ACHN (cell line): Measurements from ENCODE around the gene NUDT6.

ENCODE experiments used
- DNase-seq: peaks from one replicate; pipeline ENCODE4 v3.0.0-alpha.2; 2015
- in situ Hi-C: cut with HindIII; loops from 2 replicates; pipeline ENCODE4 v1.10.0; 2017; ENCODE audit warnings: low sequenced_read_pairs, low pct_ligation_motif_present, low pct_unique_long_range_greater_than_20kb

The NUDT6 gene

DNA sequence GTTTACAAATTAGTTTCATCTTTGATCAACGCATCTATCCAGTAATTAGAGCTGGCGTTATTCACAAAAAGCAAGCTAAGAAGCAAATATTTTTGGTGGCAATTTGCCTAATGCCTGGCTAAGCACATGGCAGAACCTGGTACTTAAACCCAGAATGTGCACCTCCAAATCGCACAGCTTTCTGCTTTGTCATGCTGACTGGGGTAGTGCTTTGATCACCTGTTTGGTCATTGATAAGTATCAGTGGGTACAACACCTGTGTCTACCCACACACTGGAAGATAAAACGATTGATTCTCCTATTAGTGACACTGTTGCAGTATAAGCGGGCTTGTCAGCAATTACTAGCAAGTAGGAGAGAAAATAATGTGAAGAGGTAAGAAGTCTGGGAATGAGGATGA is 1.9 kb downstream of the NUDT6 start:
- DNase-seq = no peak
- in situ Hi-C loops = loop anchor here (25.0 kb wide), 2 partner anchors 183 to 308 kb away; partner anchors contain the start of genes BBS12 and IL21

DNA sequence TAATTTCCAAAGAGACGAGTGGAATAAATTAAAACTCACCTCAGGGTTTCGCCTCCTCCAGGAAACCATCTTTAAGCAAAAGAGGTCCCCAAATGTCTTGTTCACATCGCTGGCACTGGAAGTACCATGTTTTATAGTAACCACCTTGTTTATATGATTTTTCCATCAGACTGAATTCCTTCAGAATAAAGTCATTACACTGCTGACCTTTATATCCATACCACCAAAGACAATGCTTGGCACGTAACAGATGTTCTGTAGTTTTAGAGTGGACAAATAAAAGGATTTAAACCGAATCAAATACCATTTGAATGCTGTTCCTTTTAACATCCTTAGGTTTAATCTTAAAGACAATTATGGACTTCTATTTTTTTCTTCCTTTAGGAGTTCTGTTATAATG is 4.7 kb downstream of the NUDT6 start:
- no peak for DNase-seq
- in situ Hi-C loops = loop anchor here (25.0 kb wide), 2 partner anchors 180 to 305 kb away; partner anchors contain the start of genes BBS12 and IL21

DNA sequence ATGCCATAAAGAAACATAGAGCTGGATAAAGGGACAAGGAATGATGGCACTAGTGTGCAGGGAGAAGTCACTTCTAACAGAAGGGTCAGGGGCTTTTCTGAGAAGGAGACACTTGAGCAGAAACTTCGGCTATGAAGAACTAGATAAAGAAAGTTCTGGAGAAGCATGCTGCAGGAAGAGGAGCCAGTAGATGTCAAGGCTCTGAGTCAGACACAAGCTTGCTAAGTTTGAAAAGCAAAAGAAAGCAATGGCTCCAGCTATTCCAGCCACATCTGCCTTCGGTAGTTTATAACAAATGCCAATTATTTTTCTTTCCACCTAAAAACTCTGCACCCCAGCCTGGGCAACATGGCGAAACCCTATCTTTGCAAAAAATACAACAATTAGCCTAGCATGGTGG is 7.5 kb downstream of the NUDT6 start:
- no peak for DNase-seq
- in situ Hi-C loops = loop anchor here (25.0 kb wide), 2 partner anchors 178 to 303 kb away; partner anchors contain the start of genes BBS12 and IL21

DNA sequence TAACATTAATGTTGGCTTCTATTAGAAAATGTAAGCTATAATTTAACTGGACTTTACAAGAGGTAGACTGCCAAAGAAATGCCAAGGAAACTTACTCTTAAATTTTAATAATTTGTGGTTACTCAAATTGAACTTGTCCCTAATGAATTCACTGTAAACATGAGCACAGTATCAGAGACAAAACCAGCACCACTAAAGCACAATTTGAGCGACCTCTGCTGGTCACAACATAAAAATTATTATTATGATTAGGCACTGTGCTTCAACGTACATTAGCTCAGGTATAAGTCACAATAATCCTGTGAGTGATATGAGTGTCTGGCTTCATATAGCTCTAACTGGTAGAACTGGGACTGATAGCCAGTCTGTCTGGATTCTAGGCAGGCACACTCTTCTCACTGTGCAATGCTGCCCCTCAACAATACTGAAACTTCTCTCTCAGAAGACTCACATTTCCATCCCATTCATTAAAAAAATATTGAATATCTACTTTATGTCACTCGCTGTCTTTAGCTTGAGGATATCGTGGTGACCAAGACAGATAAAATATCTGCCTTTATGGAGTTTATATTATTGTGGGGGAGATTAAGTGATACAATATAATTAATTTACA is 8.0 kb downstream of the NUDT6 start:
- in situ Hi-C loops = loop anchor here (25.0 kb wide), 2 partner anchors 177 to 302 kb away; partner anchors contain the start of genes BBS12 and IL21
- DNase-seq = peak; percentile 63

DNA sequence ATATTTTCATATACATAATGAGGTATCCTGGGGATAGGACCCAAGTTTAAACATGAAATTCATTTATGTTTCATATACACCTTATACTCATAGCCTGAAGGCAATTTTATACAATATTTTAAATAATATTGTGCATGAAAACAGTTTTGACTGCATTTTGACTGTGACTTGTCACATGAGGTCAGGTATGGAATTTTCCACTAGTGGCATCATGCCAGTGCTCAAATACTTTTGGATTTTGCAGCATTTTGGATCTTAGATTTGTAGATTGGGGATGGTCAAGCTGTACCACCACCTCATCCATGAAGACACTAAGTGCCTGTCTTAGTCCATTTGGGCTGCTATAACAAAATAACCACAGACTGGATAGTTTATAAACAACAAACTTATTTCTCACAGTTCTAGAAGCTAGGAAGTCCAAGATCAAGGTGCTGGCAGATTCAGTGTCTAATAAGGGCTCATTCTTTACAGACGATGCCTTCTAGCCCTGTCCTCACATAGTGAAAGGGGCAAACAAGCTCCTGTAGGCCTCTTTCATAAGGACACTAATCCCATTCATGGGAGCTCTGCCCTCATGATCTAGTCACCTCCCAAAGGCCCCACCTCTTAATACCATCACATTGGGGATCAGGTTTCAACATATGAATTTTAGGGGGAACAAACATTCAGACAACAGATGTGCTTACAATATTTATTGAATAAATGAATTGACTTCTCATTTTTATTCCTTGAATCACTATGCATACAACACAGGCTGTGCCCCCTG is 9.4 kb downstream of the NUDT6 start:
- in situ Hi-C loops = loop anchor here (25.0 kb wide), 2 partner anchors 176 to 301 kb away; partner anchors contain the start of genes BBS12 and IL21
- DNase-seq = no peak

DNA sequence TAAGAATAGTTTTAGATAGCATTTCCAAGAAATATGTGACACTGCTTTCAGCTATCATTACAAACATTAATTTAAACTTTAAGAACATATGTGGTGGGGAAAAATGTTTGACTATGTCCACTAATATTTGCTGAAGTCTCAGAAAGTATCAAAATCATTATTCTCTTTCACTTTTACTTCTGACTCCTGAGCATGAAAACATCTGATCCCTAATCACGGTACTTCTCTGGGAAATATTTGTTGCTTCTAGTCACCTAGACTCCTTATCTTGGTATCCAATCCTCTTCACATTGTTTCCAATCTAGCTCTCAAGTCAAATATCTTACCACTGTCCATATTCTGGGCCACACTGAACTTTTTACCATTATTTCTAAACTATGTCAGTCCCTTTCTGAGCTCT is 10.8 kb downstream of the NUDT6 start:
- no peak for DNase-seq
- in situ Hi-C loops = loop anchor here (25.0 kb wide), 2 partner anchors 174 to 299 kb away; partner anchors contain the start of genes BBS12 and IL21

GRCh38 chr4:122909683-122910082 is 12.7 kb downstream of the NUDT6 start:
- DNase-seq = no peak
- in situ Hi-C loops = loop anchor here (25.0 kb wide), 2 partner anchors 172 to 297 kb away; partner anchors contain the start of genes BBS12 and IL21

- in situ Hi-C loops = loop anchor here (25.0 kb wide), 2 partner anchors 171 to 296 kb away; partner anchors contain the start of genes BBS12 and IL21
These were observed 14.2 kb downstream of the NUDT6 start for GRCh38 chr4:122908223-122908622.

DNA sequence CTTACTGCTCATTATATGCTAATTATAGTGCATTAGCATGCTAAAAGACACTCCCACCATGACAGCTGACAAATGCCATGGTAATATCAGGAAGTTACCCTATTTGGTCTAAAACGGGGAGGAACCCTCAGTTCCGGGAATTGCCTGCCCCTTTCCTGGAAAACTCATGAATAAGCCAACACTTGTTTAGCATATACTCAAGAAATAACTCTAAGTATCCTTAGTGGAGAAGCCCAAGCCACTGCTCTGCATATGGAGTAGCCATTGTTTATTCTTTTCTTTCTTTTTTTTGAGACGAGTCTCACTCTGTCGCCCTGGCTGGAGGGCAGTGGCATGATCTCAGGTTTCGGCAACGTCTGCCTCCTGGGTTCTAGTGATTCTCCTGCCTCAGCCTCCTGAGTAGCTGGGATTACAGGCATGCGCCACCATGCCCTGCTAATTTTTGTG is 15.5 kb downstream of the NUDT6 start:
- in situ Hi-C loops = loop anchor here (25.0 kb wide), 2 partner anchors 170 to 295 kb away; partner anchors contain the start of genes BBS12 and IL21
- DNase-seq = no peak

More at GRCh38 chr4:122908223-122908622, 14.2 kb downstream of the NUDT6 start:
- DNase-seq = no peak

- in situ Hi-C loops = loop anchor here (25.0 kb wide), 2 partner anchors 167 to 292 kb away; partner anchors contain the start of genes BBS12 and IL21
- DNase-seq = no peak
These were observed 18.6 kb downstream of the NUDT6 start for GRCh38 chr4:122903766-122904288.

GRCh38 chr4:122901247-122902010 is 21.0 kb downstream of the NUDT6 start:
- DNase-seq = no peak
- in situ Hi-C loops = loop anchor here (25.0 kb wide), 2 partner anchors 164 to 289 kb away; partner anchors contain the start of genes BBS12 and IL21

DNA sequence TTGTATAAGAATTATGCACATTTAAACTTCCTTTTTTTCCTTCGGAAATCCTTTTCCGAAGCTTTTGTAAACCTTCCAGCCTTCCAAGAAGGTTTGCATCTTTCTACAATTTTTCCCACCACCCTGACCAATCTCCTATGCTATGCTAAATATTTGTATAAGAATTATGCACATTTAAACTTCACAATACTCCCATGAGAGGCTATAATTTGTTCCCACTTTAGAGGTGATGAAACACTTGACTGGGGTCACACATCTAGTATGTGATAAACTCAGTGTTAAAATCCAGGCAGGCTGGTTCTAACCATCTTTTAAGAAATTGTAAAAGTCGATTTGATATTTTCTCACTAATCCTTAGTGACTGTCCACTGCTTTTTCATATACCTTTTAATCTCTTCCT is 22.1 kb downstream of the NUDT6 start:
- no peak for DNase-seq
- in situ Hi-C loops = loop anchor here (25.0 kb wide), 2 partner anchors 163 to 288 kb away; partner anchors contain the start of genes BBS12 and IL21

DNA sequence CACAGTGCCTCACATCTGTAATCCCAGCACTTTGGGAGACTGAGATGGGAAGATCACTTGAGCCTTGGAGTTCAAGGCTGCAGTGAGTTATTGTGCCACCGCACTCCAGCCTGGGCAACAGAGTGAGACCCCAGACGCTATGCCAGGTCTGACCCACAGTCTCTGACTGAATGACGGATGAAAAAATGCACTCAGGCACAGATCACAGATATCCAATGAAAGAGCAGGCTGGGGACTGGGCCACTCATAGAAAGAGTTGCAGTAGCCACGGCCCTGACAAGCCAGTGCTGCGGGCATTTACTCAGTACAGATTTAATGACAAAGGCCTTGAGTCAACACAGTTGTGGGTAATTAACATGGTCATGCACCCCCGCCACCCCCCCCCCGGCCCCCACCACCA is 22.7 kb downstream of the NUDT6 start:
- in situ Hi-C loops = loop anchor here (25.0 kb wide), 2 partner anchors 162 to 287 kb away; partner anchors contain the start of genes BBS12 and IL21
- no peak for DNase-seq

DNA sequence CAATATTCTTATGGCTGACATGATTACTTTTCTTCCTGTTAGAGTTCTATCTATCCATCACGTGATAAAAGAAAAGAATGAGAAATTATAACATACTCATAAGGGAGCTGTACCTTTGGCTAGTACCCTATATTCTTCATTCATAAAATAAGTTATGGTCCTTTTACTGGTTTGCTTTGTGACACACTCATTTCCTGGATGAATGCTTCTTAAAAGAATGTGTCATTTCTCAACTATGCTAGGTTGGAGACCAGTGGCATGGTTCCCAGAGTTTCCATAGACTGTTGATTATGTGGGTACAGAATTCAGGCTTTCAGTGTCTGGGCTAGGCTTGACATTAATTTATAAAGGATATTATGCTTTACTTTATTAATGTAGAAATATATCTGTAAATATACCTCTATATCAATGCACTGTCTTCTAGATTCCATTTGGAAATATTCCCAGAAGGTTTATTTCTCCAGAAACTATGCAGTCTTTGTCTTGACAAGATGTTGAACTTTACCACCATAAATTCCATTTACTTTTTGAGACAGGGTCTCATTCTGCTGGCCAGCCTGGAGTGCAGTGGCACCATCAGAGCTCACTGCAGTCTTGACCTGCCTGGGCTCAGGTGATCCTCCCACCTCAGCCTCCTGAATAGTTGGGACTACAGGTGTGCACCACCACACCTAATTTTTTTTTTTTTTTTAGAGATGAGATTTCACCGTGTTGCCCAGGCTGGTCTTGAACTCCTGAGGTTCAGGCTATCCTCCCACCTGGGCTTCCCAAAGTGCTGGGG is 23.8 kb downstream of the NUDT6 start:
- peak; percentile 91 for DNase-seq
- in situ Hi-C loops = no loop called here

DNA sequence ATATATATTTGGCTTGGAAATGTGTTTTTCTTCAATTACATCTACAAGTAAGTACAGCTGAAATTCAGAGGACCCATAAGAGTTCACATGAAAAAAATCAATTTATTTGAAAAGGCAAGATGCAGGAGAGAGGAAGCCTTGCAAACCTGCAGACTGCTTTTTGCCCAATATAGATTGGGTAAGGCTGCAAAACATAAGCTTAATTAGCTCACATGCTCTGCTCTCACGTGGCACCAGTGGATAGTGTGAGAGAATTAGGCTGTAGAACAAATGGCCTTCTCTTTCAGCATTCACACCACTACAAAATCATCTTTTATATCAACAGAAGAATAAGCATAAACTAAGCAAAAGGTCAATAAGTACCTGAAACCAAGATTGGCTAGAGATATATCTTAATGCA is 26.1 kb downstream of the NUDT6 start:
- in situ Hi-C loops = no loop called here
- DNase-seq = no peak

DNA sequence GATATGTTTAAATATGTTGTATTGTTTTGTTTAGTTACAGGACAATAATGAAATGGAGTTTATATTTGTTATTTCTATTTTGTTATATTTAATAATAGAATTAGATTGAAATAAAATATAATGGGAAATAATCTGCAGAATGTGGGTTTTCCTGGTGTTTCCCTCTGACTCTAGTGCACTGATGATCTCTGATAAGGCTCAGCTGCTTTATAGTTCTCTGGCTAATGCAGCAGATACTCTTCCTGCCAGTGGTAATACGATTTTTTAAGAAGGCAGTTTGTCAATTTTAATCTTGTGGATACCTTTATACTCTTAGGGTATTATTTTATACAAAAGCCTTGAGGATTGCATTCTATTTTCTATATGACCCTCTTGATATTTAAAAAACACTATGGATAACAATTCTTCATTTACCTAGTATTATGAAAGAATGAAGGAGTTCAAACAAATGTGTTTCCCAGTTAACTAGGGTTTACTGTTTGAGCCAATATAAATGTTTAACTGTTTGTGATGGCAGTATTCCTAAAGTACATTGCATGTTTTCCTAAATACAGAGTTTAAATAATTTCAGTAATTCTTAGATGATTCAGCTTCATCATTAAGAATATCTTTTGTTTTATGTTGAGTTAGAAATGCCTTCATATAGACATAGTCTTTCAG is 26.9 kb downstream of the NUDT6 start:
- in situ Hi-C loops = no loop called here
- DNase-seq = no peak

DNA sequence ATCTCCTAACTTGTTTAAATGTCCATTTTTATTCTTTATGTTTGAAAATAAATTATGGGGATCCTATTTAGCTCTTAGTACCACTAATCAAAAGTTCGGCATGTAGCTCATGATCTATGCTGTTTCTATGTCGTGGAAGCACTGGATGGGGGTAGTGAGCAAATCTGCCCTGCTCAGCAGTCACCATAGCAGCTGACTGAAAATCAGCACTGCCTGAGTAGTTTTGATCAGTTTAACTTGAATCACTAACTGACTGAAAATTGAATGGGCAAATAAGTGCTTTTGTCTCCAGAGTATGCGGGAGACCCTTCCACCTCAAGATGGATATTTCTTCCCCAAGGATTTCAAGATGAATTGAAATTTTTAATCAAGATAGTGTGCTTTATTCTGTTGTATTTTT is 27.6 kb downstream of the NUDT6 start:
- peak; percentile 61 for DNase-seq
- in situ Hi-C loops = no loop called here
